GM19351 (cell line): ENCODE data around the gene CNTRL.
"Not testable (repeated sequence)": the region's sequence is repeated elsewhere in the genome, so short reads cannot be mapped to it uniquely, and the experiment has no call there.

Source experiments
- ATAC-seq: cut with Tn5 transposase; IDR thresholded peaks from one replicate; pipeline ENCODE4 v1.9.1; 2021; ENCODE audit warnings: mild to moderate bottlenecking, moderate library complexity; ENCODE audit not compliant: unreplicated experiment

CNTRL gene, protein sequence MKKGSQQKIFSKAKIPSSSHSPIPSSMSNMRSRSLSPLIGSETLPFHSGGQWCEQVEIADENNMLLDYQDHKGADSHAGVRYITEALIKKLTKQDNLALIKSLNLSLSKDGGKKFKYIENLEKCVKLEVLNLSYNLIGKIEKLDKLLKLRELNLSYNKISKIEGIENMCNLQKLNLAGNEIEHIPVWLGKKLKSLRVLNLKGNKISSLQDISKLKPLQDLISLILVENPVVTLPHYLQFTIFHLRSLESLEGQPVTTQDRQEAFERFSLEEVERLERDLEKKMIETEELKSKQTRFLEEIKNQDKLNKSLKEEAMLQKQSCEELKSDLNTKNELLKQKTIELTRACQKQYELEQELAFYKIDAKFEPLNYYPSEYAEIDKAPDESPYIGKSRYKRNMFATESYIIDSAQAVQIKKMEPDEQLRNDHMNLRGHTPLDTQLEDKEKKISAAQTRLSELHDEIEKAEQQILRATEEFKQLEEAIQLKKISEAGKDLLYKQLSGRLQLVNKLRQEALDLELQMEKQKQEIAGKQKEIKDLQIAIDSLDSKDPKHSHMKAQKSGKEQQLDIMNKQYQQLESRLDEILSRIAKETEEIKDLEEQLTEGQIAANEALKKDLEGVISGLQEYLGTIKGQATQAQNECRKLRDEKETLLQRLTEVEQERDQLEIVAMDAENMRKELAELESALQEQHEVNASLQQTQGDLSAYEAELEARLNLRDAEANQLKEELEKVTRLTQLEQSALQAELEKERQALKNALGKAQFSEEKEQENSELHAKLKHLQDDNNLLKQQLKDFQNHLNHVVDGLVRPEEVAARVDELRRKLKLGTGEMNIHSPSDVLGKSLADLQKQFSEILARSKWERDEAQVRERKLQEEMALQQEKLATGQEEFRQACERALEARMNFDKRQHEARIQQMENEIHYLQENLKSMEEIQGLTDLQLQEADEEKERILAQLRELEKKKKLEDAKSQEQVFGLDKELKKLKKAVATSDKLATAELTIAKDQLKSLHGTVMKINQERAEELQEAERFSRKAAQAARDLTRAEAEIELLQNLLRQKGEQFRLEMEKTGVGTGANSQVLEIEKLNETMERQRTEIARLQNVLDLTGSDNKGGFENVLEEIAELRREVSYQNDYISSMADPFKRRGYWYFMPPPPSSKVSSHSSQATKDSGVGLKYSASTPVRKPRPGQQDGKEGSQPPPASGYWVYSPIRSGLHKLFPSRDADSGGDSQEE (N-terminal part only)

GRCh38 chr9:121074370-121075250 lies at the start of gene CNTRL:
CNTRL (plus strand) TSS chr9:121074955; CDS start chr9:121088327, 13,372 bp downstream.
- peak; percentile 65 for ATAC-seq

- no peak for ATAC-seq
Observed at GRCh38 chr9:121026260-121026691, 48.5 kb upstream of the CNTRL start.

DNA sequence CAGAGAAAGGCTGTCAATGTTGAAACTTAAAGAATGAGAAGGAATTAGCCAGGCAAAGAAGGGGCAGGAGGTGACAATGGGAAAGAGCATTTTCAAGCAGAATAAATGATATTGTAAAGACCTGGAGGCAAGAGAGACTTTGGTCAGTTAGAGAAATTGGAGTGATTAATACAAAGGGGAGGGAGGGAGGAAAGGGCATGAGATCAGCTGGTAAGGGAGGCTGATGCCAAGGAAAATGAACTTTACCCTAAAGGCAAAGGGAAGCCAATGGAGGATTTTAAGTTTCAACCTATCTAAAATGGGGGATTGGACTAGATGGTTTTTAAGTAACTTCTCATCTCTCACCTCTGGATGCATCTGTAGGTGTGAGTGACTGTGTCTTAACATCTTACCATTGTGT lies 48.0 kb upstream of the CNTRL start:
- ATAC-seq = no peak

DNA sequence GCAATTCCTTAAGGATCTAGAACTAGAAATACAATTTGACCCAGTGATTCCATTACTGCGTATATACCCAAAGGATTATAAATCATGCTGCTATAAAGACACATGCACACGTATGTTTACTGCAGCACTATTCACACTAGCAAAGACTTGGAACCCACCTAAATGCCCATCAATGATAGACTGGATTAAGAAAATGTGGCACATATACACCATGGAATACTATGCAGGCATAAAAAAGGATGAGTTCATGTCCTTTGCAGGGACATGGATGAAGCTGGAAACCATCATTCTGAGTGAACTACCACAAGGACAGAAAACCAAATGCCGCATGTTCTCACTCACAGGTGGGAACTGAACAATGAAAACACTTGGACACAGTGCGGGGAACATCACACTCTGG lies 46.5 kb upstream of the CNTRL start:
- not testable (repeated sequence) for ATAC-seq

GRCh38 chr9:121029469-121029868 lies 45.3 kb upstream of the CNTRL start:
- ATAC-seq = no peak

- no peak for ATAC-seq
Observed at GRCh38 chr9:121034529-121034928, 40.2 kb upstream of the CNTRL start.

DNA sequence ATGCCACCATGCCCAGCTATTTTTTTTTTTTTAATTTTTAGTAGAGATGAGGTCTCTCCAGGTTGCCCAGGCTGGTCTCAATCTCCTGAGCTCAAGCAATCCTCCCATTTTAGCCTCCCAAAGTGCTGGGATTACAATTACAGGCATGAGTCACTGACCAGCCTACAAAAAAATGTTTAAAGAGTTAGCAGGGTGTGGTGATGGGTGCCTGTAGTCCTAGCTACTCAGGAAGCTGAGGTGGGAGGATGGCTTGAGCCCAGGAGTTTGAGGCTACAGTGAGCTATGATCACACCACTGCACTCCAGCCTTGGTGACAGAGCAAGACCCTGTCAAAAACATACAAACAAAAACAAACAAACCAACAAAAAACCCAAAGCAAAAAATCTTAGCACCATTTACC lies 39.0 kb upstream of the CNTRL start:
- ATAC-seq = not testable (repeated sequence)

DNA sequence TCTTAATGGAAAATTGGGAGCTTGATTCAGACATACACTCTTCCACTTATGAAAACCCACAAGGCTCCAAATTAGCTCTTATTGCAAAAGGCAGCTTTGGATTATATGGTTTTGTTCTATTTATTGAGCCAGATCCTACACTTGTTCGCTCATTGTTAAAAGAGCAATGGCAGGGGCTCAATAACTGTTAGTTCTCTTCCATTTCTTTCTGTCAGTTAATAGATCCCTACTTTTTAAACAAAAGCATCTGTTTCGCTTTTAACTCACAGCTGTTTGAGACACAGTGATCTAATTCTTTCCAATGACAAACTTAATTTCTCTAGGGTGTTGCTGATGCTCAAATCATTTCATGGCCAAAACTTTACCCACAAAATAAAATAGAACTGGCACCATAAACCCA lies 36.4 kb upstream of the CNTRL start:
- no peak for ATAC-seq

- no peak for ATAC-seq
Observed at GRCh38 chr9:121038804-121039203, 36.0 kb upstream of the CNTRL start.

- no peak for ATAC-seq
Observed at GRCh38 chr9:121048175-121048574, 26.6 kb upstream of the CNTRL start.

- ATAC-seq = no peak
Observed at GRCh38 chr9:121048618-121049017, 26.1 kb upstream of the CNTRL start.

DNA sequence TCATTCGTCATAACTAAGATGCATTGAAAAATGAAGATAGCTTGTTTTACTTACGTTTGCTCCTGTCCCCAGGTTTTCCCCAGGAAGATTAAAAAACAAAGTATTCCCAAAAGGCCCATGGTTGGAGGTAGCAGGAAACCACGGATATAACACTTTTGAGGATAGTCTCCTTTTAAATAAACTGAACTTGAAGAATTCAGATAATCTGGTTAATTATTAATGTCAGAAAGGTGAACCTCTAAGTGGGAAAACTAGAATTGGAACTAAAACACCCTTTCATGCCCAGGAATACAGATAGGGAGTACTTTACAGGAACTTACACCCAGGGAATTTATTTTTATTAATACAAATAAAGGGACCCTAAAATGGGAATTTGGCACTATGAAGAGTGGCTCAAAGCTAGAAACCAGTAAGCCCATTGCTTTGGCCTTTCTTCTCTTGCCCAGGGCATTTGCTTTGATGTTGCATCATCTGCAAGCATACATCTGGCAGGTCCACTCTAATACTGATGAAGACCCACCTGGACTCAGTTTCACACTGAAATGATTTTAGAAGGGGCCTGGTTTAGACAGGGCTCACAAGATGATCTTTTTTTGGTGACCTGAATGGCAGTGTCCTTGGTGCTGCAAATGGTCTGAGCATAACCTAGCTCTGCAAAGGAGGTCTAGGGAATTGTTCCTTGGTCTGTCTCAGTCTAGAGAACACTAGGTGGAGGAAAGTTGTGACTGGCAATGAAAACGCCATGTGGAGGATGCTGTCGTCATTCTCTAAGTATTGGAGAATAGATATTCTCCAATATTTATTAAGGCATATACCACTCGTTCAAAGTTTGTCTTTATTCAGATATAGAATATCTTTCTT lies 24.4 kb upstream of the CNTRL start, which contains the start of gene C5:
TSS of gene C5 (minus strand) at position 148 of the 861 bp plus-strand sequence. CDS start at position 119, 29 bp downstream.
- no peak for ATAC-seq

DNA sequence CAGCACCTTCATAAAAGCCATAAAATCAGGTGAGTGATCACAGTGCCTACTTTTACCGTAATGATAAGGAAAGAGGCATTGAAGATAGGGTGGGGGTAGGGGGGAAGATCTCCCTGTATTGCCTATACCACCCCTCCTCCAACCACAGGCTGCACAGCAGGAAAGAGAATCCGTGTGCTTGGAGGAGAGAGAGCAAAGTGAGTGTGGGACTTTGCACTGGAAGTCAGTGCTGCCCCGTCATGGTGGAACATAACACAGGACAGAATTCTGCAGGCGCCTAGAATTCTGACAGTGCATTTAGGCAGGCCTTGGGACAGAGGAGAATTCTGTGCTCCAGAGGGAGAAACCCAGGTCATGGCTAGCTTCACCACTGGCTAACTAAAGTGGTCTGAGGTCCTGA lies 21.2 kb upstream of the CNTRL start:
- ATAC-seq = no peak

GRCh38 chr9:121055642-121056143 lies 19.1 kb upstream of the CNTRL start:
- ATAC-seq = peak; percentile 66

DNA sequence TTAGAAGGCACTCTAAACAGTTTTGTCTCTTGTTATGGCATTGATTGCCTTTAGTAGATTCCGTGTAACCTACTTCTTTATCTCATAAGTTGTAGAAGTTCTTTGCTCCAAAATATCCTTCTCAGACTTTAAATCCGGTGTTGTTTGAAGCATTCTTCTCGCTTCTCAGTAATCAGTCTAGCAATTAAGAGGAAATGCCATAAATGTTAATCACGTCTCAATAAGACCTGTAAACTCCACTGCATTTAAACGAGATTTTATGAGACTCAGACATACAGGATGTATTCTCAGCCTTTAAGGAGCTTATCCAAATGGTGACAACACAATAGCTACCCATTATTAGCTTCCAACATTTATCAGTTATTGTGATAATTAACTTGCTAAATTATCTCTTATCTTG lies 16.9 kb upstream of the CNTRL start:
- no peak for ATAC-seq

GRCh38 chr9:121059513-121059912 lies 15.2 kb upstream of the CNTRL start:
- ATAC-seq = no peak

- ATAC-seq = no peak
Observed at GRCh38 chr9:121059998-121060636, 14.6 kb upstream of the CNTRL start.

DNA sequence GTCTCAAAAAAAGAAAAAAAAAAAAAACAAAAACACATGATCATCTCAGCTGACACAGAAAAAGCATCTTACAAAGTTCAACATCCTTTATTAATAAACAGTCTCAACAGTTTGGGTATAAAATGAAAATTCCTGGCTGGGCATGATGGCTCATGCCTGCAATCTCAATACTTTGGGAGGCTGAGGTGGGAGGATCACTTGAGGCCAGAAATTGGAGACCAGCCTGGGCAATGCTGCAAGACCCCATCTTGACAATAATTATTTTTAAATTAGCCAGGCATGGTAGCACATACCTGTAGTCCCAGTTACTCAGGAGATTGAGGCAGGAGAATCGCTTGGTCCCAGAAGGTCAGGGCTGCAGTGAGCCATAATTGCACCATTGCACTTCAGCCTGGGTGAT lies 7.9 kb upstream of the CNTRL start:
- ATAC-seq = no peak
